H9 (cell line): ENCODE results near the gene PHC3. TPM values are rescaled to one million over a fixed set of nuclear protein-coding genes. Genes with fewer than 3 reads are reported as not detected.

Experiments
- DNase-seq: peaks from one replicate; pipeline ENCODE4 v3.0.0-alpha.2; 2017
- H2AFZ ChIP-seq: one replicate; pipeline ENCODE4 v1.6.1; 2013; ENCODE audit warnings: mild to moderate bottlenecking, low read length, control low read depth, moderate library complexity
- H2AK5ac ChIP-seq: 2 replicates; pipeline ENCODE4 v1.6.1; 2013; ENCODE audit warnings: low read length, control low read depth, mixed read lengths; ENCODE audit not compliant: insufficient read length
- H2BK120ac ChIP-seq: one replicate; pipeline ENCODE4 v1.6.1; 2013; ENCODE audit warnings: low read depth, mild to moderate bottlenecking, low read length, control low read depth, inconsistent platforms; ENCODE audit not compliant: poor library complexity, severe bottlenecking
- H2BK12ac ChIP-seq: 2 replicates; pipeline ENCODE4 v1.6.1; 2013; ENCODE audit warnings: low read length, control low read depth, mixed read lengths, low read depth; ENCODE audit not compliant: insufficient read length
- H2BK15ac ChIP-seq: 2 replicates; pipeline ENCODE4 v1.6.1; 2013; ENCODE audit warnings: low read depth, low read length, control low read depth
- H2BK20ac ChIP-seq: one replicate; pipeline ENCODE4 v1.6.1; 2013; ENCODE audit warnings: low read depth, mild to moderate bottlenecking, low read length, control low read depth, inconsistent platforms; ENCODE audit not compliant: poor library complexity, severe bottlenecking
- H2BK5ac ChIP-seq: 2 replicates; pipeline ENCODE4 v1.6.1; 2013; ENCODE audit warnings: low read length, control low read depth, mixed read lengths; ENCODE audit not compliant: insufficient read length
- H3K14ac ChIP-seq: 2 replicates; pipeline ENCODE4 v1.6.1; 2013; ENCODE audit warnings: low read length, control low read depth; ENCODE audit not compliant: insufficient read depth
- H3K18ac ChIP-seq: 2 replicates; pipeline ENCODE4 v1.6.1; 2013; ENCODE audit warnings: low read depth, mild to moderate bottlenecking, mixed read lengths, low read length, control low read depth; ENCODE audit not compliant: insufficient read length
- H3K23ac ChIP-seq: 2 replicates; pipeline ENCODE4 v1.6.1; 2013; ENCODE audit warnings: low read length, control low read depth, mixed read lengths, low read depth; ENCODE audit not compliant: insufficient read length
- H3K23me2 ChIP-seq: 2 replicates; pipeline ENCODE4 v1.6.1; 2013; ENCODE audit warnings: low read depth, mild to moderate bottlenecking, mixed read lengths, low read length, control low read depth; ENCODE audit not compliant: insufficient read length, poor library complexity, severe bottlenecking
- H3K27ac ChIP-seq: 2 replicates; pipeline ENCODE4 v1.5.1; 2013; ENCODE audit warnings: low read length, control low read depth, mixed read lengths, low read depth; ENCODE audit not compliant: insufficient read length
- H3K27me3 ChIP-seq: 2 replicates; pipeline ENCODE4 v1.6.1; 2013; ENCODE audit warnings: low read length, control low read depth, inconsistent platforms; ENCODE audit not compliant: insufficient read depth
- H3K4ac ChIP-seq: 2 replicates; pipeline ENCODE4 v1.6.1; 2013; ENCODE audit warnings: low read depth, mild to moderate bottlenecking, control low read depth, inconsistent platforms, low read length, moderate library complexity
- H3K4me1 ChIP-seq: 2 replicates; pipeline ENCODE4 v1.6.1; 2013; ENCODE audit warnings: low read length, control low read depth, inconsistent platforms; ENCODE audit not compliant: insufficient read depth
- H3K4me2 ChIP-seq: 2 replicates; pipeline ENCODE4 v1.6.1; 2013; ENCODE audit warnings: low read length, control low read depth, mixed read lengths; ENCODE audit not compliant: insufficient read length, insufficient read depth
- H3K56ac ChIP-seq: 2 replicates; pipeline ENCODE4 v1.6.1; 2013; ENCODE audit warnings: low read depth, mild to moderate bottlenecking, mixed read lengths, low read length, control low read depth; ENCODE audit not compliant: insufficient read length
- H3K79me1 ChIP-seq: 2 replicates; pipeline ENCODE4 v1.6.1; 2013; ENCODE audit warnings: low read depth, mild to moderate bottlenecking, moderate library complexity, low read length, control low read depth, inconsistent platforms; ENCODE audit not compliant: insufficient read depth, poor library complexity, severe bottlenecking
- H3K79me2 ChIP-seq: 2 replicates; pipeline ENCODE4 v1.6.1; 2013; ENCODE audit warnings: low read length, control low read depth, inconsistent platforms; ENCODE audit not compliant: insufficient read depth
- H3K9ac ChIP-seq: 2 replicates; pipeline ENCODE4 v1.6.1; 2013; ENCODE audit warnings: low read length, control low read depth, mixed read lengths; ENCODE audit not compliant: insufficient read length; ENCODE audit errors: extremely low read depth
- H3K9me3 ChIP-seq: one replicate; pipeline ENCODE4 v1.6.1; 2013; ENCODE audit warnings: low read depth, low read length, inconsistent platforms; ENCODE audit not compliant: control insufficient read depth
- H3T11ph ChIP-seq: one replicate; pipeline ENCODE4 v1.6.1; 2013; ENCODE audit warnings: mild to moderate bottlenecking, low read length, control low read depth, inconsistent platforms
- H4K20me1 ChIP-seq: one replicate; pipeline ENCODE4 v1.6.1; 2013; ENCODE audit not compliant: control insufficient read depth, insufficient read length, insufficient read depth
- H4K5ac ChIP-seq: 2 replicates; pipeline ENCODE4 v1.6.1; 2013; ENCODE audit warnings: low read depth, mild to moderate bottlenecking, mixed read lengths, low read length, control low read depth; ENCODE audit not compliant: insufficient read length
- H4K8ac ChIP-seq: replicated peaks from 2 replicates; pipeline ENCODE4 v1.6.1; 2013; ENCODE audit warnings: low read length, control low read depth, mixed read lengths, low read depth; ENCODE audit not compliant: insufficient read length
- H4K91ac ChIP-seq: 2 replicates; pipeline ENCODE4 v1.6.1; 2013; ENCODE audit warnings: low read depth, mild to moderate bottlenecking, moderate library complexity, mixed read lengths, low read length, control low read depth; ENCODE audit not compliant: insufficient read length
- H3K27ac Mint-ChIP-seq, 3 experiments: 2 replicates in 2 of 3; 3 replicates in 1 of 3; pipeline ENCODE4 v1.8.0; 2020 to 2021; ENCODE audit warnings: mixed read lengths in 3 of 3, mild to moderate bottlenecking in 1 of 3, moderate library complexity in 1 of 3
- H3K27me3 Mint-ChIP-seq: 2 replicates; pipeline ENCODE4 v1.8.0; 2021; ENCODE audit warnings: low read depth, mild to moderate bottlenecking, moderate library complexity, mixed read lengths
- H3K36me3 Mint-ChIP-seq, 3 experiments: 2 replicates in 2 of 3; 3 replicates in 1 of 3; pipeline ENCODE4 v1.8.0; 2020 to 2021; ENCODE audit warnings: low read depth in 3 of 3, mixed read lengths in 3 of 3; ENCODE audit not compliant: insufficient read depth in 1 of 3
- H3K4me1 Mint-ChIP-seq, 2 experiments: 2 replicates each; pipeline ENCODE4 v1.8.0; 2020; ENCODE audit warnings: mixed read lengths in 2 of 2
- H3K4me3 Mint-ChIP-seq, 2 experiments: 2 replicates in 1 of 2; 3 replicates in 1 of 2; pipeline ENCODE4 v1.8.0; 2020 to 2021; ENCODE audit warnings: mild to moderate bottlenecking in 2 of 2, mixed read lengths in 2 of 2, moderate library complexity in 1 of 2
- H3K9me3 Mint-ChIP-seq, 2 experiments: 2 replicates in 1 of 2; 3 replicates in 1 of 2; pipeline ENCODE4 v1.8.0; 2020; ENCODE audit warnings: mild to moderate bottlenecking in 2 of 2, mixed read lengths in 2 of 2, moderate library complexity in 1 of 2
- WGBS: extraction: QIAGEN DNeasy Blood & Tissue Kit; methylation state at CpG from one replicate; pipeline ENCODE4 v1.1.7; 2013; ENCODE audit warnings: missing lambda C conversion rate, low lambda C conversion rate, mixed read lengths; ENCODE audit not compliant: insufficient read length; ENCODE audit errors: extremely low coverage; 5-methylcytosine and 5-hydroxymethylcytosine counted together
- total RNA-seq: library from RNA; stranded (reverse); gene quantifications from 2 replicates; pipeline ENCODE4 v1.2.1, GENCODE V29; 2021
- TF ChIP-seq, protein P1 (sequence below): fragments of 200-600 bp; sonication (generic); conservative IDR thresholded peaks from 3 replicates; pipeline ENCODE4 v1.8.0; 2021; ENCODE audit warnings: antibody characterized with exemption, mild to moderate bottlenecking

PHC3 gene
- total RNA-seq, 1 experiment from 2014 or later = 26.4 TPM

DNA sequence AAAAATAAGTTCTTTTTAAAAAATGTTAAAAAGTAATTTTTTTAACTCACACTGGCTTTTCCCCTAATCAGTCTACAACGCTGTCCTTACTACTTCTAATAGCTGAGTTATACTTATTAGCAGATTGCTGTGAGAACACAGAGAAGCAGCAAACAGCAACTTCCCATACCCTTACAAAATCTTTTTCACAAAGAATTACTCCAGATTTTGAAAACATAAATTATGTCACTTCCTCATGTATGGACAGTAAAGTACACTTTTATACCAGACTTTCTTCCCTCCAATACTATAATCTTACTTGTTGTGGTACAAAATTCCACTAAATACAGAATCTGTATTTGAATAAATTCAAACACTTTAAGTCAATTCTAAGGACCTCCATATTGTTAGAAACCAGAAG lies 2.1 kb downstream of the PHC3 start:
- no peaks in the 10 kb centered on the region for H3K27me3 Mint-ChIP-seq
- Histone ChIP-seq H3K56ac (no peak overlapping the region), H4K5ac (no peak overlapping the region), H3K79me1 (no peaks in the 10 kb centered on the region), H4K8ac (no peak overlapping the region), H2BK120ac (no peak overlapping the region), H4K91ac (no peak overlapping the region), H2BK20ac (no peak overlapping the region), H2AK5ac (no peak overlapping the region), H3K9me3 (no peaks in the 10 kb centered on the region), H2BK15ac (no peak overlapping the region), H3K18ac (no peak overlapping the region), H2BK5ac (no peak overlapping the region), H3K4me2 (no peak overlapping the region), H3K27ac (no peak overlapping the region), H3K4me1 (no peaks in the 10 kb centered on the region), H3T11ph (no peak overlapping the region), H3K14ac (no peak overlapping the region), H2BK12ac (no peak overlapping the region), H3K4ac (no peak overlapping the region), H3K27me3 (no peaks in the 10 kb centered on the region), H2AFZ (no peak overlapping the region), H3K23me2 (peaks cover 10% of the 10 kb centered on the region), H3K9ac (no peak overlapping the region), H4K20me1 (no peaks in the 10 kb centered on the region), H3K23ac (no peak overlapping the region), H3K79me2 (peaks cover 5% of the 10 kb centered on the region; the same call in 1 of the 2 replicates)
- H3K4me3 Mint-ChIP-seq = peak overlapping the region; percentile 99 to 100; a peak in 1 of 5 replicates
- no CpG with 5 or more reads among the region's 1 CpG for WGBS
- peaks cover 13 to 34% (median 31%) of the 10 kb centered on the region in 3 experiments; a peak in 6 of 7 replicates for H3K36me3 Mint-ChIP-seq
- no peaks in the 10 kb centered on the region for H3K9me3 Mint-ChIP-seq
- TF ChIP-seq, protein P1, sequence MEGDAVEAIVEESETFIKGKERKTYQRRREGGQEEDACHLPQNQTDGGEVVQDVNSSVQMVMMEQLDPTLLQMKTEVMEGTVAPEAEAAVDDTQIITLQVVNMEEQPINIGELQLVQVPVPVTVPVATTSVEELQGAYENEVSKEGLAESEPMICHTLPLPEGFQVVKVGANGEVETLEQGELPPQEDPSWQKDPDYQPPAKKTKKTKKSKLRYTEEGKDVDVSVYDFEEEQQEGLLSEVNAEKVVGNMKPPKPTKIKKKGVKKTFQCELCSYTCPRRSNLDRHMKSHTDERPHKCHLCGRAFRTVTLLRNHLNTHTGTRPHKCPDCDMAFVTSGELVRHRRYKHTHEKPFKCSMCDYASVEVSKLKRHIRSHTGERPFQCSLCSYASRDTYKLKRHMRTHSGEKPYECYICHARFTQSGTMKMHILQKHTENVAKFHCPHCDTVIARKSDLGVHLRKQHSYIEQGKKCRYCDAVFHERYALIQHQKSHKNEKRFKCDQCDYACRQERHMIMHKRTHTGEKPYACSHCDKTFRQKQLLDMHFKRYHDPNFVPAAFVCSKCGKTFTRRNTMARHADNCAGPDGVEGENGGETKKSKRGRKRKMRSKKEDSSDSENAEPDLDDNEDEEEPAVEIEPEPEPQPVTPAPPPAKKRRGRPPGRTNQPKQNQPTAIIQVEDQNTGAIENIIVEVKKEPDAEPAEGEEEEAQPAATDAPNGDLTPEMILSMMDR = no peak
- no peak for DNase-seq
- H3K27ac Mint-ChIP-seq = no peak overlapping the region
- H3K4me1 Mint-ChIP-seq = peaks cover 14 to 16% of the 10 kb centered on the region in 2 experiments
